ENCODE data around the gene NFX1. TPM values are rescaled to one million over a fixed set of nuclear protein-coding genes. Genes with fewer than 3 reads are reported as not detected.
"Not testable (repeated sequence)": the region's sequence is repeated elsewhere in the genome, so short reads cannot be mapped to it uniquely, and the experiment has no call there.

The NFX1 gene
- total and polyA plus RNA-seq, 2 experiments from 2014 or later = 18.5 to 19.5 TPM

DNA sequence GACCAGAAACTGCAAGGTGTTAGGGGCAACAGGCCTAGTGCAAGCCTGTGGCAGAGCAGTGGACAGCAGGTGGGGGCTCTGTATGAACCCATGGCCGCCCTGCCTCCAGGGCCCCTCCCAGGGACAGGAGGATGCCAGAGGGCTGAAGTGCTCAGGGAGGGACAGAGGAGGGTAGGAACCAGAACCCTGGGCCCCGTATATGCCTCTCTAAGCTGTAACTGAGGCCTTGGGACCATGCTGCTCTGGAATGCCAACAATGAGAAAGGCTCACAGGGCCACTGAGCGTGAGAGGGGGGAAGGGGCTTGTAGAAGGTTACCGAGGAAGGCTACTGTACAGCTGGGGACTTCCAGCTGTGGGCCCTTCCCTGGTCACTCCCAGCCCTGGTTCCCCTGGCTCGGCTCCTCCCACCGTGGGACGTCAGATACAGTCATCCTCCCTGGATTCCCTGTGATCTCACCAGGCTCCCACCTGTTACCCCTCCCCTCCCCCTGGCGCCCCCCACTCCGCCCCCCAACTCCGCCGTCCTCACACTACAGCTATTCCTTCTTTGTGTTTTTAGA lies 91.0 kb downstream of the NFX1 start:
- H3K79me2 ChIP-seq = no peaks in the 10 kb centered on the region
- no peak overlapping the region for H3K4me2 ChIP-seq
- H3K9me2 ChIP-seq (replicated peaks; ENCODE audit: insufficient read depth) = no peaks in the 10 kb centered on the region
- H4K20me1 ChIP-seq (ENCODE audit: insufficient read depth, poor library complexity, severe bottlenecking) = no peaks in the 10 kb centered on the region
- TF ChIP-seq EZH2 (IDR thresholded peaks at IDR 0.05; ENCODE audit: borderline replicate concordance) (no peak), EZH2phosphoT487 (IDR thresholded peaks at IDR 0.05; ENCODE audit: low read depth, severe bottlenecking, unreplicated experiment) (no peak)
- TF ChIP-seq, protein P1, sequence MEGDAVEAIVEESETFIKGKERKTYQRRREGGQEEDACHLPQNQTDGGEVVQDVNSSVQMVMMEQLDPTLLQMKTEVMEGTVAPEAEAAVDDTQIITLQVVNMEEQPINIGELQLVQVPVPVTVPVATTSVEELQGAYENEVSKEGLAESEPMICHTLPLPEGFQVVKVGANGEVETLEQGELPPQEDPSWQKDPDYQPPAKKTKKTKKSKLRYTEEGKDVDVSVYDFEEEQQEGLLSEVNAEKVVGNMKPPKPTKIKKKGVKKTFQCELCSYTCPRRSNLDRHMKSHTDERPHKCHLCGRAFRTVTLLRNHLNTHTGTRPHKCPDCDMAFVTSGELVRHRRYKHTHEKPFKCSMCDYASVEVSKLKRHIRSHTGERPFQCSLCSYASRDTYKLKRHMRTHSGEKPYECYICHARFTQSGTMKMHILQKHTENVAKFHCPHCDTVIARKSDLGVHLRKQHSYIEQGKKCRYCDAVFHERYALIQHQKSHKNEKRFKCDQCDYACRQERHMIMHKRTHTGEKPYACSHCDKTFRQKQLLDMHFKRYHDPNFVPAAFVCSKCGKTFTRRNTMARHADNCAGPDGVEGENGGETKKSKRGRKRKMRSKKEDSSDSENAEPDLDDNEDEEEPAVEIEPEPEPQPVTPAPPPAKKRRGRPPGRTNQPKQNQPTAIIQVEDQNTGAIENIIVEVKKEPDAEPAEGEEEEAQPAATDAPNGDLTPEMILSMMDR (IDR thresholded peaks at IDR 0.05; ENCODE audit: poor library complexity) = no peak
- no peak for DNase-seq (ENCODE audit: low spot score)
- H3K4me3 ChIP-seq = no peak overlapping the region
- no peak overlapping the region for H2AFZ ChIP-seq
- H3K36me3 ChIP-seq (replicated peaks; ENCODE audit: insufficient read depth, low read depth) = no peaks in the 10 kb centered on the region
- 62% methylated on average over 10 of the region's 11 CpGs for WGBS (ENCODE audit: low lambda C conversion rate, missing lambda C conversion rate)
- H3K27me3 ChIP-seq = no peaks in the 10 kb centered on the region
- H3K9me3 ChIP-seq (ENCODE audit: low read depth) = no peaks in the 10 kb centered on the region
- H3K4me1 ChIP-seq (ENCODE audit: insufficient read depth) = no peaks in the 10 kb centered on the region
- no peak overlapping the region for H3K27ac ChIP-seq

DNA sequence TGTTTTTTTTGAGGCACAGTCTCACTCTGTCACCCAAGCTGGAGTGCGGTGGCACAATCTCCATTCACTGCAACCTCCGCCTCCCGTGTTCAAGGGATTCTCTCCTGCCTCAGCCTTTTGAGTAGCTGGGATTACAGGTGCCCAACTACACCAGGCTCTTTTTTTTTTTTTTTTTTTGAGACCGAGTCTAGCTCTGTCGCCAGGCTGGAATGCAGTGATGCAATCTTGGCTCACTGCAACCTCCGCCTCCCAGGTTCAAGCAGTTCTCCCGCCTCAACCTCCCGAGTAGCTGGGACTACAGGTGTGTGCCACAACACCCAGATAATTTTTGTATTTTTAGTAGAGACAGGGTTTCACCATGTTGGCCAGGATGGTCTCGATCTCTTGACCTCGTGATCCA lies 92.1 kb downstream of the NFX1 start:
- not testable (repeated sequence) for H3K79me2 ChIP-seq; H3K36me3 ChIP-seq (replicated peaks; ENCODE audit: insufficient read depth, low read depth); H3K4me3 ChIP-seq; H3K9me2 ChIP-seq (replicated peaks; ENCODE audit: insufficient read depth); H3K4me2 ChIP-seq; H3K27ac ChIP-seq; H3K4me1 ChIP-seq (ENCODE audit: insufficient read depth); H3K27me3 ChIP-seq; H4K20me1 ChIP-seq (ENCODE audit: insufficient read depth, poor library complexity, severe bottlenecking); H3K9me3 ChIP-seq (ENCODE audit: low read depth); H2AFZ ChIP-seq; DNase-seq (ENCODE audit: low spot score)
- WGBS (ENCODE audit: low lambda C conversion rate, missing lambda C conversion rate) = 69% methylated on average over 10 of the region's 10 CpGs

DNA sequence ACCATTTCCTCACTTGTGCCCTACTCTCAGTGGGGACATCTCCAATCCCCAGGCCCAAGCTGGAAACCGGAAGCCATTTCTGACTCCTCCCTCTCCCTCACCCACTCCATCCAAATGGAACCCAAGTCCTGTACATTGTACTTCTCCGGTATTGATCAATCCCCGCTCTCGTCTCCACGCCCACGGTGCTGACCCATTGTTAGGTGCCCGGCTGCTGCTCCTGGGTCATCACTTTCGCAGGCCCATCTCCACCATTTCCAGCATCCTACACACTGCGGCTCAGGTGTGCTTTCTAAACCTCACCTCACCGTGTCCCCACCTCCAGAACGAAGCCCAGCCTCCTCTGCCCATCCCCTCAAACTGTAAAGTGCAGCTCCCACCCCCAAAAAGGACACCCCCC lies 93.1 kb downstream of the NFX1 start:
- H3K4me2 ChIP-seq; H3K9me3 ChIP-seq (ENCODE audit: low read depth); H3K4me3 ChIP-seq; H3K27me3 ChIP-seq; H3K9me2 ChIP-seq (replicated peaks; ENCODE audit: insufficient read depth); H3K4me1 ChIP-seq (ENCODE audit: insufficient read depth); H2AFZ ChIP-seq; H3K27ac ChIP-seq; H3K36me3 ChIP-seq (replicated peaks; ENCODE audit: insufficient read depth, low read depth); H4K20me1 ChIP-seq (ENCODE audit: insufficient read depth, poor library complexity, severe bottlenecking); H3K79me2 ChIP-seq; DNase-seq (ENCODE audit: low spot score): not testable (repeated sequence)
- 98% methylated on average over 10 of the region's 11 CpGs for WGBS (ENCODE audit: low lambda C conversion rate, missing lambda C conversion rate)

DNA sequence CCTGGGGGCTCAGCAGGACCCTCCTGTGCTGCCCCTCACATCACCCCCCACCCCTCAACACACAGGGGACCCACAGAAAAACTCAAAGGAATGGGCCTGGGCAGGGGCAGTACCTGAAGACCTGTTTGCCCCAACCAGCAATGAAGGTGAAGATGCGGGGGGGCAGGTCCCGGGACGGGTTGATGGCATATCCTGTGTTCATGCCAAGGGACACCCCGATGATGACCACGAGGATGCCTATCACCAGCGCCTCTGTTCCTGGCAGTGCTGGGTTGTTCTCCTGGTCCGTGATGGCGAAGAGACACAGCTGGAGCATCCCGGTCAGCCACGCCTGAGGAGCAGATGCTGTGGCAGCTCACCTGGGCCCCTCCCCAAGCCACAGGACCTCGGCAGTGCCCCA lies 95.2 kb downstream of the NFX1 start:
- not testable (repeated sequence) for H3K9me3 ChIP-seq (ENCODE audit: low read depth); DNase-seq (ENCODE audit: low spot score); H4K20me1 ChIP-seq (ENCODE audit: insufficient read depth, poor library complexity, severe bottlenecking); H3K36me3 ChIP-seq (replicated peaks; ENCODE audit: insufficient read depth, low read depth); H3K4me3 ChIP-seq; H2AFZ ChIP-seq; H3K79me2 ChIP-seq; H3K4me1 ChIP-seq (ENCODE audit: insufficient read depth); H3K27ac ChIP-seq; H3K4me2 ChIP-seq; H3K27me3 ChIP-seq; H3K9me2 ChIP-seq (replicated peaks; ENCODE audit: insufficient read depth)
- 99% methylated on average over 10 of the region's 11 CpGs for WGBS (ENCODE audit: low lambda C conversion rate, missing lambda C conversion rate)

DNA sequence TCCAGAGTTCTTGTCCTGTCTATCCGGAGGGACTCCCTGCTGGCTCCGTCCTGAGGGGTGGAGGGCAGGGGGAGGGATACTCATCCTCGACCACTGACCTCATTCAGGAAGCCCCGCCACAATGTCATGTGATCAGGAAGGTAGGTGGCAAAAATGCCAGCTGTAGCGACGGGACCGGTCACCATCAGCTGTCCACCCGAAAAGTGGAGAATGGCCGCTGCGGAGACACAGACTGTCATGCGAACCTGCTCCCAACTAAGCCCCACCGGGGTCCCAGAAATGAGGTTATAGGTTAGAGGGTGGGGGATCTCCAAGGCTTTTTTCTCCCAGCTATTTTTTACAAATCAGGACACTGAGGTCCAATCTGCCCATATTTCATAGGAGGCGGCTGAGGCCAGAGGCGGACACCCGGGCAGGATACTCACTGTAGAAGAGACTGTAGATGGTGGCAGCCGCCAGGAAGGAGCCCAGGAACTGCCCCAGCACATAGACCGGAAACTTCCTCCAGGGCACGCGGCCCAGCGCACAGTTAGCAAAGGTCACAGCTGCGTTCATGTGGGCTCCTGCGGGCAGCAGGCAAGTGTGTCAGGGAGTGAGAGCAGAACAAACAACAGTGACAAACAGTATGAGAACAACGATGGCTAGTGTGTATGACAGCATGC lies 95.8 kb downstream of the NFX1 start:
- WGBS (ENCODE audit: low lambda C conversion rate, missing lambda C conversion rate) = 93% methylated on average over 23 of the region's 23 CpGs
- H3K9me2 ChIP-seq (replicated peaks; ENCODE audit: insufficient read depth); H2AFZ ChIP-seq: not testable (repeated sequence)

DNA sequence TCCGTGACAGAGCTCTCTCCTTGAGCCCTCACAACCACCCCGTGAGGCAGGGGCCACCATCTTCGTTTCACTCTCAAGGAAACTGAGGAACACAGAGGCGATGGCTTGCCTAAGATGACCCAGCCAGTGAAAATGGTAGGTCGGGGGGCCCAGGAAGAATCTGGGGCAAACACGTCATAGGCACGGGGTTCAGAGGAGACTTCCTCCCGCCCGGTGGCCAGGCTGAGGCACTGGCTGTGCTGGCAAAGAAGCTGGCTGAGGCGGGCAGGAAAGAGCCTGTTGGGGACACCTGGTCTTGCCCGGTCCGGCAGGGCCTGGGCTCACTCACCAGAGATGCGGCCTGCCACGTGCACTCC lies 96.3 kb downstream of the NFX1 start:
- not testable (repeated sequence) for DNase-seq (ENCODE audit: low spot score); H4K20me1 ChIP-seq (ENCODE audit: insufficient read depth, poor library complexity, severe bottlenecking); H3K4me2 ChIP-seq; H3K9me3 ChIP-seq (ENCODE audit: low read depth); H2AFZ ChIP-seq; H3K9me2 ChIP-seq (replicated peaks; ENCODE audit: insufficient read depth); H3K4me3 ChIP-seq; H3K27me3 ChIP-seq; H3K79me2 ChIP-seq; H3K36me3 ChIP-seq (replicated peaks; ENCODE audit: insufficient read depth, low read depth); H3K27ac ChIP-seq
- 90% methylated on average over 10 of the region's 14 CpGs for WGBS (ENCODE audit: low lambda C conversion rate, missing lambda C conversion rate)
- peaks cover 11% of the 10 kb centered on the region for H3K4me1 ChIP-seq (ENCODE audit: insufficient read depth)

More for the DNA sequence above, 95.8 kb downstream of the NFX1 start:
- H3K9me3 ChIP-seq (ENCODE audit: low read depth); H3K79me2 ChIP-seq; H3K4me3 ChIP-seq; H3K4me2 ChIP-seq; H3K27ac ChIP-seq; DNase-seq (ENCODE audit: low spot score); H4K20me1 ChIP-seq (ENCODE audit: insufficient read depth, poor library complexity, severe bottlenecking); H3K27me3 ChIP-seq; H3K36me3 ChIP-seq (replicated peaks; ENCODE audit: insufficient read depth, low read depth): not testable (repeated sequence)
- peaks cover 11% of the 10 kb centered on the region for H3K4me1 ChIP-seq (ENCODE audit: insufficient read depth)

DNA sequence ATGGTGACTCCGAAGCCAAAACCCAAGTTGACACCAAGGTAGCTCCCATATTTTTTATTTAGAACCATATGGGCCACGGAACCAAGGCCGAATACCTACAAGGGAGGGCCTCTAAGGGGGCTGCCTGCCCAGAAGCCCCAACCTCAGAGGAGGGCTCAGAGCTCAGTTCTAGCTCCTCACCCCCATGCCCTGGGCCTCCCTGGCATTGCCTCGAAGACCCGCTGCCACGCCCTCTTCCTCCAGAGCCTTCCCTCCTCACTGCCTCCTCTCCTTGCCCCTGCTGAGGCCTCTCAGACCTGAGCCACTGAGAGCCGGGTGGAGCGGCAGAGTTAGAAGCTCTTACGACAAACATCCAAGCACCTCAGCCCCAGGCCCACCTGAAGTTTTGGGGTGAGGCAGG lies 96.7 kb downstream of the NFX1 start:
- peaks cover 15% of the 10 kb centered on the region for H3K4me1 ChIP-seq (ENCODE audit: insufficient read depth)
- H3K36me3 ChIP-seq (replicated peaks; ENCODE audit: insufficient read depth, low read depth); H3K9me3 ChIP-seq (ENCODE audit: low read depth); H3K79me2 ChIP-seq; DNase-seq (ENCODE audit: low spot score); H4K20me1 ChIP-seq (ENCODE audit: insufficient read depth, poor library complexity, severe bottlenecking); H3K9me2 ChIP-seq (replicated peaks; ENCODE audit: insufficient read depth); H3K4me2 ChIP-seq; H3K27me3 ChIP-seq; H3K27ac ChIP-seq; H2AFZ ChIP-seq; H3K4me3 ChIP-seq: not testable (repeated sequence)
- WGBS (ENCODE audit: low lambda C conversion rate, missing lambda C conversion rate) = 88% methylated on average over 9 of the region's 9 CpGs

Measured in hepatocyte (in vitro differentiated cells).